GM10266 (cell line): ENCODE measurements around the gene C22orf39.

Source experiments
- DNase-seq: peaks from one replicate; pipeline ENCODE4 v3.0.0; 2012; ENCODE audit errors: extremely low spot score
- TF ChIP-seq, protein P1 (sequence below): IDR thresholded peaks from 2 replicates; pipeline ENCODE4 v1.5.1; 2012; ENCODE audit warnings: mild to moderate bottlenecking, low read depth; ENCODE audit not compliant: control insufficient read depth, insufficient read depth; ENCODE audit errors: missing control alignments

C22orf39 gene

DNA sequence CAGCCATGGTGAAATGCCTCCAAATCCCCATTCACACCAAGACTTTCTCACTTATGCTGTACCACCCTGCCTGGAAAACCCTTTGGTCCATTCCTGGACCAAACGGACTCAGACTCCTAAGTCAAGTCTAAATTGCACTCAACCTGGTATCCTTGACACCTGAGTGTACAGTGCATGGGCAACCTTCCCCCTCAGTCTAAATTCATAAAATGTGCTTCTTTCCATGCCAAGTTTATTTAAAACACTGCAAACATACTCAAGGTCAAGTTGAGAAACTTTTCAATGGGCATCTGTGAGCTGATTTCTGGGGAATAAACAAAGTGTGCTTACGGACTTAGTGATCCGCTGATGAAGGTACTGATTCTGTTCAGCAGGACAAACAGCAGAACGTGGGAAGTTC, 42.4 kb downstream of the C22orf39 start:
- TF ChIP-seq, protein P1, sequence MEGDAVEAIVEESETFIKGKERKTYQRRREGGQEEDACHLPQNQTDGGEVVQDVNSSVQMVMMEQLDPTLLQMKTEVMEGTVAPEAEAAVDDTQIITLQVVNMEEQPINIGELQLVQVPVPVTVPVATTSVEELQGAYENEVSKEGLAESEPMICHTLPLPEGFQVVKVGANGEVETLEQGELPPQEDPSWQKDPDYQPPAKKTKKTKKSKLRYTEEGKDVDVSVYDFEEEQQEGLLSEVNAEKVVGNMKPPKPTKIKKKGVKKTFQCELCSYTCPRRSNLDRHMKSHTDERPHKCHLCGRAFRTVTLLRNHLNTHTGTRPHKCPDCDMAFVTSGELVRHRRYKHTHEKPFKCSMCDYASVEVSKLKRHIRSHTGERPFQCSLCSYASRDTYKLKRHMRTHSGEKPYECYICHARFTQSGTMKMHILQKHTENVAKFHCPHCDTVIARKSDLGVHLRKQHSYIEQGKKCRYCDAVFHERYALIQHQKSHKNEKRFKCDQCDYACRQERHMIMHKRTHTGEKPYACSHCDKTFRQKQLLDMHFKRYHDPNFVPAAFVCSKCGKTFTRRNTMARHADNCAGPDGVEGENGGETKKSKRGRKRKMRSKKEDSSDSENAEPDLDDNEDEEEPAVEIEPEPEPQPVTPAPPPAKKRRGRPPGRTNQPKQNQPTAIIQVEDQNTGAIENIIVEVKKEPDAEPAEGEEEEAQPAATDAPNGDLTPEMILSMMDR, result no peak
- no peak for DNase-seq

DNA sequence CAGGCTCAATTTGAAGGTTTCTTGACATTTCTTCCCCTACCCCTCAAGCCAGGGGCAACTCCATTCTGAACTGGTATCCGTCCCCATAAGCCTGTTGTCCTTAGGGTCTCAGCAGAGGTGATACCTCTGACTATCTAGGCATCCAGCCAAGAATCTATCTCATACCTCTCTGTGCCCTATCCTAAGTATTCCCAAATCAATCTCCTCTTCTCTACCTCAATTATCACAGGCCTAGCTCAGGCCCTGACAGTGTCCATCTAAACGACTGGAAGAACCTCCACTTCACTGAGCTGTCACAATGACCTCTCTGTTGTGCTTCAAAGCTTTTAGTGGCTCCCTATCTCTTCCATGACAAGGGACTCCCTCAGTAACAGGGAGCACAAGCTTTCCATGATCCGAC, 42.8 kb downstream of the C22orf39 start:
- DNase-seq, result no peak
- TF ChIP-seq, protein P1, result no peak

DNA sequence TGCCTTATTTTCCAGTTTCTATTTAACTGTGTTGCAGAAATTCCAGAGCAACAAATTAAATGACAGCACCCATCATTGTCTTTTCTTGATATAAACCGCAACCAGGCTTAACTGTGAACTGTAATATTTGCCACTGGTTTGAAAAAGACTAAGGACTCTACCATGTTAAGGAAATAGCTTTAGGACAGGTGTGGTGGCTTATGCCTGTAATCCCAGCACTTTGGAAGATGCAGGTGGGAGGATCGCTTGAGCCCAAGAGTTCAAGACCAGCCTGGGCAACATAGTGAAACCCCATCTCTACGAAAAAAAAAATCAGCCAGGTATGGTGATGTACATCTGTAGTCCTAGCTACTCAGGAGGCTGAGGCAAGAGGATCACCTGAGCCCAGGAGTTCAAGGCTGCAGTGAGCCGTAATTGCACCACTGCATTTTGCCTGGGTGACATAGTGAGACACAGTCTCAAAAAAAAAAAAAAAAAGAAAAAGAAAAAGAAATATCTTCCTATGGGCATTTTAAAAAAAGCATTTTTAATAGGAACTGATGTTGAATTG, 44.8 kb downstream of the C22orf39 start:
- TF ChIP-seq, protein P1, result no peak

DNA sequence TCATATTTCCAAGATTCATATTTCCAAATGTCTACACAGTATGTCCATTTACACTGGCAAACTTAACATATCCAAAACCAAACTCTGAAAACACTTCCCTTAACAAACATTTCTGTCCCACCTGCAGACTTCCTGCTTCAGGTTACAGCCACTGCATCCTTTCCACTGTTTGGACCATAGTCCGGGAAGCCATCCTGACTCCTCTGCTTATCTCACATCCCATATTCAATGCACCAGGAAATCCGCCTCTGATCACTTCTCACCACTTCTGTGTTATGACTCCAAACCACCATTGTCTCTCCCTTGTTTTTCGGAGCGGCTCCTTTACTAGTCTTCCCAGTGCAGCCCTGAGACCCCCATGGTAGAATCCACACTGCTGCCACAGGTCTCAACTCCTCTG, 46.0 kb downstream of the C22orf39 start:
- no peak for DNase-seq
- TF ChIP-seq, protein P1, result no peak

More for the DNA sequence above, 44.8 kb downstream of the C22orf39 start:
- DNase-seq, result no peak

DNA sequence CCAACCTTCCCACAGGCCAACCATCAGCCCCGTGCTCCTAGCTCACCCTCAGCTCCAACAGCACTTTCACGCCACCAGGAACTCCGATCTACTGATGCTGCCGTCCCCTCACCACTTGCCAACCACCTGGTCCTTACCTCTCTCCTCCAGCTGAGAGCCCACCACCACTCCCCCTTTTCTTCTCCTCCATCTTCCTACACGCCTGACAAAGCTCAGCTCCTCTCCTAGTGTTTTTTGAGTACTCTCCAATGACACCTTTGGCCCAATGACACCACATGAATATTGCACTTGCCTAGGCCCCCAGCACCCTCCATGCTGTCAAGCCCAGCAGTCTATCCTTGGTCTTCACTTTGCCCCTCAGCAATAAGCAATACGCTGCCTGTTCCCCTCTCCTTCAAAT, 46.6 kb downstream of the C22orf39 start:
- TF ChIP-seq, protein P1, result no peak
- no peak for DNase-seq

DNA sequence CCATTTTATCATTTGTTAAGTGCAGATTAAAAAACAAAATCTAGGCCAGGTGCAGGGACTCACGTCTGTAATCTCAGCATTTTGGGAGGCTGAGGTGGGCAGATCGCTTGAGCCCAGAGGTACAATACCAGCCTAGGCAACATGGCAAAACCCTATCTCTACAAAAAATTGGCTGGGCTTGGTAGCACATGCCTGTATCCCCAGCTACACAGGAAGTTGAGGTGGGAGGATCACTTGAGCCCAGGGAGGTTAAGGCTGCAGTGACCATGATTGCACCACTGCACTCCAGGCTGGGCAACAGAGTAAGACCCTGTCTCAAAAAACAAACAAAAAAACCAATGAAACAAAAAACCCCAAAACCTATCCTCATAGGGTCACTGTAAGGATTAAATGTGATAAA, 48.9 kb downstream of the C22orf39 start:
- TF ChIP-seq, protein P1, result no peak
- no peak for DNase-seq

DNA sequence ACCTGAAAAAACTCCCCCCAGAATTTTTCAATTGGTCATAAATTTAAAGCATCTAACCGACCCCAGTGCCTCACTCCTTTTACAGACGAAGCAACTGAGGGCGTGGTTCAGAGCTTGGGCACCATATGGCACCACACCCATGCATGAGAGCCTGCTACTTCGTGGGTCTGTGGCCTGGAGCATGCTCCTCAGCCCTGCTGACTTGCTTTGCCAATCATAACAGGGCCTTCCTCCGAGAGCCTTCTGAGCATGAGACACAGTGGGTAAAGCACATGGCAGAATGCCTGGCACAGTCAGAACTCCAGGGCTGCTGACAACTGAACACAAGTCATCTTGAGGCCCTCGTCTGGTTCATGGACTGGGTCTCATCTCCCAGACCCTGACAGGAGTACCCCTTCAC, 49.3 kb downstream of the C22orf39 start:
- no peak for DNase-seq

More for the DNA sequence above, 49.3 kb downstream of the C22orf39 start:
- TF ChIP-seq, protein P1, result no peak
